ENCODE measurements around the gene MFSD6.

MFSD6 gene

DNA sequence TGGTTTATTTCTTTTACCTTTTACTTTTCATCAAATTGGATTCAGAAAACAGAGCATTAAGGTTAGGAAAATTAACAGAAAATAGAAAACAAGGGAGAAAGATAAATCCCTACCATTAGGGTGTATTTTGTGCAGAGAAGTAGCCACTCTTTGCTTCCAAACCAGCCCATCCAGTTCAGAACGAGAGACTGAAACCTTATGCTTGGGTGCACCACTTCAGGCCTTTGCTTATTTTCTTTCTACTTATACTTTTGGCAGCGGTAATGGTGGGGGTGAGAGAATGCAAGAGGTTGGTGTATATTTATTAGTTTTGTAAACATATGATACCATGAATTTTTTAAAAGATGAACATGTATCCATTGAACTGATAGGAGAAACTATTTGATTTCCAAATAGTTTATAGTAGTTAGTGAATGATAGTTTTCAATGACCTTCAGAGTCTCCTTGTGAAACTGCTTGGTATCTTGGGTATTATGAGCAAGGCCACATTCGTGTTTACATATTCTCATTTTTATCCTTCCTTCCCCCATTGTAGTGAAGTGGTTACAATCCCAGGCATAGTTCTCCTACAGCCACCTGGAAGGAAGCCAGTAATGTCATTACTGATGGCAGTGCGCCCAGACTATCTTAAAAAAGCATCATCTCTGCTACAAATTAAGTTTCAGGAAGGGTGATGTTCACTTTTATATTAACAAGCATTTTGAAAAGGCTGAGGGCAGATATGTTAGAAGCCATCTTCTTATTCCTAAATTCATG, 60.8 kb downstream of the MFSD6 start (continued):
- TF ChIP-seq, protein P1, sequence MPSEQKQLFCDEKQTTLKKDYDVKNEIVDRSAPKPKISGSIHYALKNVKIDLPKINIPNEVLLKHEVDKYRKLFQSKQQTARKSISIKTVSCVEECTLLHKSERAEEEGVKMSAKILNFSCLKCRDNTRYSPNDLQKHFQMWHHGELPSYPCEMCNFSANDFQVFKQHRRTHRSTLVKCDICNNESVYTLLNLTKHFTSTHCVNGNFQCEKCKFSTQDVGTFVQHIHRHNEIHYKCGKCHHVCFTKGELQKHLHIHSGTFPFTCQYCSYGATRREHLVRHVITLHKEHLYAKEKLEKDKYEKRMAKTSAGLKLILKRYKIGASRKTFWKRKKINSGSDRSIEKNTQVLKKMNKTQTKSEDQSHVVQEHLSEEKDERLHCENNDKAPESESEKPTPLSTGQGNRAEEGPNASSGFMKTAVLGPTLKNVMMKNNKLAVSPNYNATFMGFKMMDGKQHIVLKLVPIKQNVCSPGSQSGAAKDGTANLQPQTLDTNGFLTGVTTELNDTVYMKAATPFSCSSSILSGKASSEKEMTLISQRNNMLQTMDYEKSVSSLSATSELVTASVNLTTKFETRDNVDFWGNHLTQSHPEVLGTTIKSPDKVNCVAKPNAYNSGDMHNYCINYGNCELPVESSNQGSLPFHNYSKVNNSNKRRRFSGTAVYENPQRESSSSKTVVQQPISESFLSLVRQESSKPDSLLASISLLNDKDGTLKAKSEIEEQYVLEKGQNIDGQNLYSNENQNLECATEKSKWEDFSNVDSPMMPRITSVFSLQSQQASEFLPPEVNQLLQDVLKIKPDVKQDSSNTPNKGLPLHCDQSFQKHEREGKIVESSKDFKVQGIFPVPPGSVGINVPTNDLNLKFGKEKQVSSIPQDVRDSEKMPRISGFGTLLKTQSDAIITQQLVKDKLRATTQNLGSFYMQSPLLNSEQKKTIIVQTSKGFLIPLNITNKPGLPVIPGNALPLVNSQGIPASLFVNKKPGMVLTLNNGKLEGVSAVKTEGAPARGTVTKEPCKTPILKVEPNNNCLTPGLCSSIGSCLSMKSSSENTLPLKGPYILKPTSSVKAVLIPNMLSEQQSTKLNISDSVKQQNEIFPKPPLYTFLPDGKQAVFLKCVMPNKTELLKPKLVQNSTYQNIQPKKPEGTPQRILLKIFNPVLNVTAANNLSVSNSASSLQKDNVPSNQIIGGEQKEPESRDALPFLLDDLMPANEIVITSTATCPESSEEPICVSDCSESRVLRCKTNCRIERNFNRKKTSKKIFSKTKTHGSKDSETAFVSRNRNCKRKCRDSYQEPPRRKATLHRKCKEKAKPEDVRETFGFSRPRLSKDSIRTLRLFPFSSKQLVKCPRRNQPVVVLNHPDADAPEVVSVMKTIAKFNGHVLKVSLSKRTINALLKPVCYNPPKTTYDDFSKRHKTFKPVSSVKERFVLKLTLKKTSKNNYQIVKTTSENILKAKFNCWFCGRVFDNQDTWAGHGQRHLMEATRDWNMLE (tag by site-specific recombination; conservative IDR thresholded peaks at IDR 0.05; ENCODE audit: low read depth) = no peak
- TF ChIP-seq ZFHX2 (tag by site-specific recombination; conservative IDR thresholded peaks at IDR 0.05) = no peak
- no peak for TF ChIP-seq ZNF10 (tag by site-specific recombination; IDR thresholded peaks at IDR 0.05)
- no peak for TF ChIP-seq ZNF404 (tag by site-specific recombination; IDR thresholded peaks at IDR 0.05)
- TF ChIP-seq ZNF132 (tag by site-specific recombination; IDR thresholded peaks at IDR 0.05; ENCODE audit: borderline replicate concordance) = no peak
- TF ChIP-seq ZBTB6 (tag by site-specific recombination; IDR thresholded peaks at IDR 0.05) = no peak
- TF ChIP-seq ZNF514 (tag by site-specific recombination; IDR thresholded peaks at IDR 0.05) = no peak
- no peak for TF ChIP-seq ZNF785 (tag by site-specific recombination; IDR thresholded peaks at IDR 0.05)
- no peak for TF ChIP-seq ZNF112 (tag by site-specific recombination; IDR thresholded peaks at IDR 0.05)
- TF ChIP-seq SCRT2 (tag by site-specific recombination; IDR thresholded peaks at IDR 0.05) = no peak
- no peak for TF ChIP-seq ZFP3 (tag by site-specific recombination; IDR thresholded peaks at IDR 0.05; ENCODE audit: low read depth)
- TF ChIP-seq, protein P2, sequence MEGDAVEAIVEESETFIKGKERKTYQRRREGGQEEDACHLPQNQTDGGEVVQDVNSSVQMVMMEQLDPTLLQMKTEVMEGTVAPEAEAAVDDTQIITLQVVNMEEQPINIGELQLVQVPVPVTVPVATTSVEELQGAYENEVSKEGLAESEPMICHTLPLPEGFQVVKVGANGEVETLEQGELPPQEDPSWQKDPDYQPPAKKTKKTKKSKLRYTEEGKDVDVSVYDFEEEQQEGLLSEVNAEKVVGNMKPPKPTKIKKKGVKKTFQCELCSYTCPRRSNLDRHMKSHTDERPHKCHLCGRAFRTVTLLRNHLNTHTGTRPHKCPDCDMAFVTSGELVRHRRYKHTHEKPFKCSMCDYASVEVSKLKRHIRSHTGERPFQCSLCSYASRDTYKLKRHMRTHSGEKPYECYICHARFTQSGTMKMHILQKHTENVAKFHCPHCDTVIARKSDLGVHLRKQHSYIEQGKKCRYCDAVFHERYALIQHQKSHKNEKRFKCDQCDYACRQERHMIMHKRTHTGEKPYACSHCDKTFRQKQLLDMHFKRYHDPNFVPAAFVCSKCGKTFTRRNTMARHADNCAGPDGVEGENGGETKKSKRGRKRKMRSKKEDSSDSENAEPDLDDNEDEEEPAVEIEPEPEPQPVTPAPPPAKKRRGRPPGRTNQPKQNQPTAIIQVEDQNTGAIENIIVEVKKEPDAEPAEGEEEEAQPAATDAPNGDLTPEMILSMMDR (tag by site-specific recombination; IDR thresholded peaks at IDR 0.05) = no peak
- TF ChIP-seq ZFP69B (tag by site-specific recombination; IDR thresholded peaks at IDR 0.05) = no peak
- TF ChIP-seq TRIM28 (IDR thresholded peaks at IDR 0.05; ENCODE audit: borderline replicate concordance, low read length) = peak; percentile 31; the same call in 1 of the 2 replicates
- TF ChIP-seq ZNF311 (tag by site-specific recombination; IDR thresholded peaks at IDR 0.05; ENCODE audit: borderline replicate concordance) = no peak
- no peak for TF ChIP-seq ZNF658 (tag by site-specific recombination; IDR thresholded peaks at IDR 0.05)
- no peak for TF ChIP-seq ZNF266 (tag by site-specific recombination; IDR thresholded peaks at IDR 0.05; ENCODE audit: low read depth)
- TF ChIP-seq ZNF169 (tag by site-specific recombination; IDR thresholded peaks at IDR 0.05) = no peak
- TF ChIP-seq BCL11A (tag by site-specific recombination; IDR thresholded peaks at IDR 0.05; ENCODE audit: low read depth) = 0 out of 2 replicates have a peak, but pooled peaks have one; percentile 29
- TF ChIP-seq ZNF548 (tag by site-specific recombination; IDR thresholded peaks at IDR 0.05) = no peak
- peak; percentile 93 for TF ChIP-seq PRDM6 (tag by site-specific recombination; IDR thresholded peaks at IDR 0.05)
- peak; percentile 31; the same call in 1 of the 2 replicates for TF ChIP-seq GLIS1 (tag by site-specific recombination; IDR thresholded peaks at IDR 0.05)
- peak; percentile 40; the same call in 1 of the 2 replicates for TF ChIP-seq ZXDB (tag by site-specific recombination; IDR thresholded peaks at IDR 0.05)
- TF ChIP-seq KLF16 (tag by site-specific recombination; IDR thresholded peaks at IDR 0.05) = no peak
- no peak for TF ChIP-seq ZNF423 (tag by site-specific recombination; IDR thresholded peaks at IDR 0.05)
- no peak for TF ChIP-seq ZNF707 (tag by site-specific recombination; IDR thresholded peaks at IDR 0.05)
- TF ChIP-seq ZNF544 (tag by site-specific recombination; IDR thresholded peaks at IDR 0.05) = no peak
- TF ChIP-seq ZNF768 (tag by site-specific recombination; IDR thresholded peaks at IDR 0.05) = no peak
- TF ChIP-seq KLF9 (tag by site-specific recombination; IDR thresholded peaks at IDR 0.05; ENCODE audit: low read depth) = no peak
- TF ChIP-seq ZNF560 (tag by site-specific recombination; IDR thresholded peaks at IDR 0.05; ENCODE audit: borderline replicate concordance) = no peak
- no peak for TF ChIP-seq ZNF624 (tag by site-specific recombination; IDR thresholded peaks at IDR 0.05)
